Hepatocyte (in vitro differentiated cells): ENCODE measurements around the gene FYN.

ENCODE experiments used
- CTCF ChIP-seq: fragments of 200-600 bp; sonication (generic); IDR thresholded peaks from 2 replicates; pipeline ENCODE4 v1.5.1; 2016; ENCODE audit warnings: antibody characterized with exemption, mild to moderate bottlenecking; ENCODE audit not compliant: poor library complexity
- EZH2 ChIP-seq: fragments of 200-600 bp; sonication (generic); IDR thresholded peaks from 2 replicates; pipeline ENCODE4 v1.6.1; 2016; ENCODE audit warnings: antibody characterized with exemption, mild to moderate bottlenecking, borderline replicate concordance

- TF ChIP-seq CTCF, result no peak
- no peak for TF ChIP-seq EZH2
Observed at GRCh38 chr6:111844376-111844775, 28.9 kb downstream of the FYN start.
